SK-N-SH treated with all-trans-retinoic acid at 6 μM for 48 hours (cell line): Measurements from ENCODE around the gene NHP2.
A peak's percentile ranks its signal among the peaks of the same experiment; 100 is the strongest.

Experiments used
- ATAC-seq: fragments of 200-7000 bp; cut with Tn5 transposase; 3 replicates; pipeline ENCODE4 v1.9.1; 2020; ENCODE audit warnings: mild to moderate bottlenecking, moderate library complexity
- ARNTL ChIP-seq: fragments of 450-650 bp; formaldehyde crosslinking; IDR thresholded peaks from 2 replicates; pipeline ENCODE4 v1.5.0; 2020; ENCODE audit warnings: low read depth, mild to moderate bottlenecking, moderate library complexity, borderline replicate concordance
- BACH2 ChIP-seq: fragments of 250-450 bp; sonication (Bioruptor Pico); IDR thresholded peaks from 2 replicates; pipeline ENCODE4 v1.9.0; 2021; ENCODE audit warnings: mild to moderate bottlenecking, borderline replicate concordance
- CREB5 ChIP-seq: fragments of 250-450 bp; sonication (Bioruptor Pico); IDR thresholded peaks from 2 replicates; pipeline ENCODE4 v1.5.1; 2020; ENCODE audit warnings: low read depth, mild to moderate bottlenecking, moderate library complexity
- CSDC2 ChIP-seq: fragments of 250-450 bp; sonication (Bioruptor Pico); IDR thresholded peaks from 2 replicates; pipeline ENCODE4 v1.5.0; 2020; ENCODE audit warnings: mild to moderate bottlenecking, moderate library complexity
- CSRNP3 ChIP-seq: fragments of 250-450 bp; sonication (Bioruptor Pico); IDR thresholded peaks from 2 replicates; pipeline ENCODE4 v1.5.1; 2021; ENCODE audit warnings: mild to moderate bottlenecking, moderate library complexity
- ESRRG ChIP-seq: fragments of 250-450 bp; sonication (Bioruptor Pico); IDR thresholded peaks from 2 replicates; pipeline ENCODE4 v1.6.1; 2021; ENCODE audit warnings: mild to moderate bottlenecking
- GLIS3 ChIP-seq: fragments of 250-450 bp; sonication (Bioruptor Pico); IDR thresholded peaks from 2 replicates; pipeline ENCODE4 v1.5.0; 2020; ENCODE audit warnings: mild to moderate bottlenecking, moderate library complexity
- ISL1 ChIP-seq: fragments of 250-450 bp; sonication (Bioruptor Pico); IDR thresholded peaks from 2 replicates; pipeline ENCODE4 v2.1.2; 2022; ENCODE audit warnings: mild to moderate bottlenecking, moderate library complexity
- OSR1 ChIP-seq: fragments of 250-450 bp; sonication (Bioruptor Pico); IDR thresholded peaks from 2 replicates; pipeline ENCODE4 v1.8.0; 2022; ENCODE audit warnings: moderate library complexity, mild to moderate bottlenecking, inconsistent platforms
- PATZ1 ChIP-seq: fragments of 250-450 bp; sonication (Bioruptor Pico); IDR thresholded peaks from 2 replicates; pipeline ENCODE4 v1.8.0; 2020; ENCODE audit warnings: mild to moderate bottlenecking, moderate library complexity, borderline replicate concordance
- POU6F1 ChIP-seq: fragments of 250-450 bp; sonication (Bioruptor Pico); IDR thresholded peaks from 2 replicates; pipeline ENCODE4 v1.8.0; 2021; ENCODE audit warnings: low read depth, mild to moderate bottlenecking, moderate library complexity, borderline replicate concordance
- PPARA ChIP-seq: fragments of 250-450 bp; sonication (Bioruptor Pico); IDR thresholded peaks from 2 replicates; pipeline ENCODE4 v1.5.0; 2020; ENCODE audit warnings: mild to moderate bottlenecking, borderline replicate concordance
- RARB ChIP-seq: fragments of 250-450 bp; sonication (Bioruptor Pico); IDR thresholded peaks from 2 replicates; pipeline ENCODE4 v1.8.0; 2021; ENCODE audit warnings: mild to moderate bottlenecking, moderate library complexity
- SNAI2 ChIP-seq: fragments of 250-450 bp; sonication (Bioruptor Pico); IDR thresholded peaks from 2 replicates; pipeline ENCODE4 v1.5.0; 2020; ENCODE audit warnings: mild to moderate bottlenecking, moderate library complexity
- TCF4 ChIP-seq: fragments of 250-450 bp; sonication (Bioruptor Pico); IDR thresholded peaks from 2 replicates; pipeline ENCODE4 v1.8.0; 2021; ENCODE audit warnings: mild to moderate bottlenecking, moderate library complexity, borderline replicate concordance
- TOX ChIP-seq: fragments of 250-450 bp; sonication (Bioruptor Pico); IDR thresholded peaks from 2 replicates; pipeline ENCODE4 v1.8.0; 2021; ENCODE audit warnings: mild to moderate bottlenecking, moderate library complexity, borderline replicate concordance
- TSHZ2 ChIP-seq: fragments of 250-450 bp; sonication (Bioruptor Pico); IDR thresholded peaks from 2 replicates; pipeline ENCODE4 v1.5.0; 2020; ENCODE audit warnings: mild to moderate bottlenecking, moderate library complexity
- ZFP3 ChIP-seq: fragments of 250-450 bp; sonication (Bioruptor Pico); IDR thresholded peaks from 2 replicates; pipeline ENCODE4 v1.5.0; 2020; ENCODE audit warnings: mild to moderate bottlenecking, moderate library complexity
- ZFP30 ChIP-seq: fragments of 450-650 bp; formaldehyde crosslinking; IDR thresholded peaks from 2 replicates; pipeline ENCODE4 v1.5.0; 2022; ENCODE audit warnings: mild to moderate bottlenecking, moderate library complexity
- ZNF565 ChIP-seq: fragments of 450-650 bp; formaldehyde crosslinking; conservative IDR thresholded peaks from 2 replicates; pipeline ENCODE4 v1.5.0; 2020; ENCODE audit warnings: low read depth, mild to moderate bottlenecking, moderate library complexity
- ZNF70 ChIP-seq: fragments of 450-650 bp; formaldehyde crosslinking; IDR thresholded peaks from 2 replicates; pipeline ENCODE4 v1.5.0; 2020; ENCODE audit warnings: mild to moderate bottlenecking, moderate library complexity
- ZNF8 ChIP-seq: fragments of 450-650 bp; formaldehyde crosslinking; IDR thresholded peaks from 2 replicates; pipeline ENCODE4 v1.5.0; 2020; ENCODE audit warnings: mild to moderate bottlenecking, moderate library complexity

NHP2 gene

GRCh38 chr5:178153530-178154340, at the start of gene NHP2:
NHP2 (minus strand) TSS chr5:178153885; CDS start chr5:178153817, 68 bp downstream.
- TF ChIP-seq GLIS3 (CRISPR knock-in tag) (no peak), POU6F1 (0 out of 2 replicates have a peak, but pooled peaks have one; percentile 9)
- ATAC-seq = peak; percentile 97

GRCh38 chr5:178202541-178202940, 48.9 kb upstream of the NHP2 start:
- TF ChIP-seq TCF4 (CRISPR knock-in tag) = no peak
- TF ChIP-seq ZNF70 = no peak
- TF ChIP-seq PPARA (CRISPR knock-in tag) = no peak
- TF ChIP-seq ESRRG (CRISPR knock-in tag) = no peak
- TF ChIP-seq ARNTL (CRISPR knock-in tag) = no peak
- no peak for TF ChIP-seq PATZ1
- no peak for TF ChIP-seq RARB
- TF ChIP-seq CSRNP3 (CRISPR knock-in tag) = no peak
- TF ChIP-seq SNAI2 = no peak
- TF ChIP-seq TOX (CRISPR knock-in tag) = no peak
- no peak for TF ChIP-seq GLIS3 (CRISPR knock-in tag)
- no peak for TF ChIP-seq CREB5 (CRISPR knock-in tag)
- TF ChIP-seq ZNF8 (CRISPR knock-in tag) = no peak
- no peak for TF ChIP-seq TSHZ2 (CRISPR knock-in tag)
- no peak for TF ChIP-seq OSR1 (CRISPR knock-in tag)
- no peak for TF ChIP-seq ZFP30 (CRISPR knock-in tag)
- no peak for TF ChIP-seq ZNF565 (CRISPR knock-in tag)
- ATAC-seq = no peak

- no peak for ATAC-seq
- TF ChIP-seq ARNTL (CRISPR knock-in tag) (no peak), POU6F1 (no peak), CSDC2 (CRISPR knock-in tag) (no peak), SNAI2 (no peak), TOX (CRISPR knock-in tag) (no peak), BACH2 (no peak), ISL1 (CRISPR knock-in tag) (no peak), CREB5 (CRISPR knock-in tag) (no peak), TSHZ2 (CRISPR knock-in tag) (no peak), ZNF70 (no peak), PPARA (CRISPR knock-in tag) (no peak), TCF4 (CRISPR knock-in tag) (no peak), ESRRG (CRISPR knock-in tag) (no peak), ZFP3 (CRISPR knock-in tag) (no peak)
Observed at GRCh38 chr5:178201927-178202235, 48.2 kb upstream of the NHP2 start.
